Neutrophil (primary cell): ENCODE measurements around the gene GLI1.

Source experiments
- H3K27ac ChIP-seq: fragments of 200-600 bp; sonication (generic); 2 replicates; pipeline ENCODE4 v1.5.1; 2016; ENCODE audit warnings: mild to moderate bottlenecking, moderate library complexity
- H3K27me3 ChIP-seq: fragments of 200-600 bp; sonication (generic); 2 replicates; pipeline ENCODE4 v1.6.0; 2016; ENCODE audit warnings: mild to moderate bottlenecking
- H3K36me3 ChIP-seq: fragments of 200-600 bp; sonication (generic); 2 replicates; pipeline ENCODE4 v1.5.1; 2017
- H3K4me1 ChIP-seq, 2 experiments: fragments of 200-600 bp in 1 of 2; sonication (generic) in 1 of 2; 1 replicate in 1 of 2; 2 replicates in 1 of 2; pipeline versions ENCODE4 v1.5.1 to v1.6.1; 2013 to 2016; ENCODE audit warnings: low read depth in 1 of 2, low read length in 1 of 2, mild to moderate bottlenecking in 1 of 2, moderate library complexity in 1 of 2; ENCODE audit not compliant: control insufficient read depth in 1 of 2, insufficient read depth in 1 of 2
- H3K4me3 ChIP-seq, 2 experiments: fragments of 200-600 bp in 1 of 2; sonication (generic) in 1 of 2; 1 replicate in 1 of 2; 2 replicates in 1 of 2; pipeline ENCODE4 v1.5.1; 2013 to 2016; ENCODE audit warnings: low read depth in 1 of 2, low read length in 1 of 2, mild to moderate bottlenecking in 1 of 2, moderate library complexity in 1 of 2
- H3K9me3 ChIP-seq: fragments of 200-600 bp; sonication (generic); 2 replicates; pipeline ENCODE4 v1.5.1; 2016
- CTCF ChIP-seq: fragments of 200-600 bp; sonication (generic); IDR thresholded peaks from 2 replicates; pipeline ENCODE4 v1.5.1; 2016; ENCODE audit warnings: antibody characterized with exemption

GLI1 gene

GRCh38 chr12:57460468-57460784 lies 841 bp downstream of the GLI1 start:
- H3K4me3 ChIP-seq, result peak overlapping the region; percentile 5 to 91
- TF ChIP-seq CTCF, result no peak

DNA sequence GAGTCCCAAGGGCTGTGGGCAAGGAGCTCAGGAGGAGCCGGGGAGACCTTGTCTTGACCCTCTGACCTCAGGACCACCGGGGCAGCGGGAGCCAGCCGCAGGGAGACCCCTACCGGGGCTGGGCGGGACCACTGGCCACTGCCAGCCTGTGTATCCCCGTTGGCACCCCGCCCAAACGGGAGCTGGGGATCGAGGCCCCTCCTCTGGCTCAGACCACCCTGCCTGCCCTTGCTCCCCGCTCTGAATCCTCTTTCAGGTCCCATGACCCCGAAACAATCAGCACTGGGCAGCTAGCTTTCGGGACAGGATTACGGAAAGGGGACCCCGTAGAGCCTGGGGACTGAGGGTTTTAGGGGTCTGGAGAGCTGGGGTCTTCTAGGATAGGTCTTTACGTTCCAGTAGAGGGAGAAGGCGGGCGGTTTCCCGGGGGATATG lies 1.3 kb downstream of the GLI1 start:
- Histone ChIP-seq H3K9me3 (no peaks in the 10 kb centered on the region), H3K27ac (no peak overlapping the region), H3K36me3 (peaks cover 17% of the 10 kb centered on the region), H3K4me3 (peak overlapping the region in 1 of 2 experiments; percentile 91), H3K4me1 (peaks cover 54 to 67% of the 10 kb centered on the region in 2 experiments), H3K27me3 (peaks cover 45% of the 10 kb centered on the region)
- no peak for TF ChIP-seq CTCF

More at GRCh38 chr12:57460468-57460784, 841 bp downstream of the GLI1 start:
- Histone ChIP-seq H3K27me3 (peaks cover 50% of the 10 kb centered on the region), H3K36me3 (peaks cover 13% of the 10 kb centered on the region), H3K9me3 (no peaks in the 10 kb centered on the region), H3K27ac (no peak overlapping the region), H3K4me1 (peaks cover 51 to 62% of the 10 kb centered on the region in 2 experiments)

DNA sequence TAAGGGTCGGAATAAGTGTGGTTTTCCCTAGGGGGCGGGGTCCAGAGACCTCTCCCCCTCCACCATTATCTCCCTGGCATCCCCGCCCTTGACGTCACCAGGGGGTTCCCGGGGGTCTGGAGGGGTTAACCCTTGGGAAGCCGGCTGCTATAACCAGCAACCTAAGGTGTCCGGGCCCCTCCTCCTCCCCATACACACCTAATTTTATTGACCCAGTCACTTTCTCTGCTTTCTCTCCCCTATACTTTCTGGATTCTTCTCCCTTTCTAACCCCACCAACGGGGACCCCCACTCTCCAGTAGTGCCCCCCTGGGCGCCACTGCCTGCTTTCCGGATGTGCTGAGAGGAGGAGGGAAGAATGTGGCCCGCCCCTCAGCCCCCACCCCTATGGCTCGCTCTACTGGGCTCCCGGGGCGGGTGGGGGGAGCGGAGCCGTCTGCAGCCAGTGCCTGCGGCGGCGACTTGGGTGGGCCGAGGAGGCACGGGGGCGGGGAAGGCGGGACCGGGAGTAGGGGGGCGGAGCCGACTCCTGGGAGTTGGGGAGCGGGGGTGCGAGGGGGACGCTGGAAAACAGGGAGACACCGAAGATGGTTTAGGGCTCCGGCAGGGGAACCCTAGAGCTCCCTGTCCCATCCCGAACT lies 1.8 kb downstream of the GLI1 start:
- H3K27me3 ChIP-seq, result peaks cover 41% of the 10 kb centered on the region
- H3K4me3 ChIP-seq, result peak overlapping the region; percentile 28 to 55
- H3K9me3 ChIP-seq, result no peaks in the 10 kb centered on the region
- no peak for TF ChIP-seq CTCF
- H3K36me3 ChIP-seq, result peaks cover 22% of the 10 kb centered on the region
- H3K27ac ChIP-seq, result no peak overlapping the region
- peaks cover 51 to 69% of the 10 kb centered on the region in 2 experiments for H3K4me1 ChIP-seq

DNA sequence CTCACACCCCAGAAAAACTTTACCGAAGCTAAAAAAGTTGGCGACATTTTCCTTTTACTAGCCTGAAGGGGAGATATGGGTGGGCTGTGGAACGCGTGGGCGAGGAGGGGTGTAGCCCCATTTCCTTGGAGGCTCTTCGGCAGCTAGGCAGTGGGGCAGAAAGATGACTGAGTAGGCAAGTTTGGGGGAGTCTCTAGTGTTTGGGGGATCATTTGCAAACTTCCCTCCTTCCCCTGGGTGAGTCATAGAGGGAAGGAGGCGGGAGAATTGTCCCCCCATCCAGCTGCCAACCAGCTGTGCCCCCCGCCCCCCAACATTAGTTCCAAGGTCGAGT lies 2.3 kb downstream of the GLI1 start:
- Histone ChIP-seq H3K36me3 (peaks cover 27% of the 10 kb centered on the region), H3K27ac (no peak overlapping the region), H3K4me1 (peaks cover 51 to 72% of the 10 kb centered on the region in 2 experiments), H3K4me3 (peak overlapping the region; percentile 28 to 55), H3K27me3 (peaks cover 36% of the 10 kb centered on the region), H3K9me3 (no peaks in the 10 kb centered on the region)
- no peak for TF ChIP-seq CTCF

GRCh38 chr12:57462251-57462911 lies 2.8 kb downstream of the GLI1 start:
- H3K4me1 ChIP-seq, result peaks cover 51 to 72% of the 10 kb centered on the region in 2 experiments
- H3K27ac ChIP-seq, result peak overlapping the region; percentile 7
- H3K27me3 ChIP-seq, result peaks cover 32% of the 10 kb centered on the region
- peak overlapping the region; percentile 28 to 55 for H3K4me3 ChIP-seq
- peaks cover 32% of the 10 kb centered on the region for H3K36me3 ChIP-seq
- peak; percentile 93 for TF ChIP-seq CTCF
- no peaks in the 10 kb centered on the region for H3K9me3 ChIP-seq
